Small intestine (tissue), 7 donors: ENCODE results near the gene IL1RAPL1. TPM values are rescaled to one million over a fixed set of nuclear protein-coding genes. Genes with fewer than 3 reads are reported as not detected.

ENCODE experiments used
- DNase-seq, 2 donors: peaks; one replicate each; pipeline versions ENCODE4 v3.0.0 to v3.0.0-alpha.2; 2013
- FAIRE-seq: peaks from 2 replicates; lab custom pipeline; 2012; peaks lifted over from hg19 to GRCh38; lab: Jason Lieb, UNC
- H3K27ac ChIP-seq, 3 donors: one replicate each; pipeline ENCODE4 v1.5.1; 2013; ENCODE audit warnings: low read length in 2 of 3, mild to moderate bottlenecking in 2 of 3, control low read depth in 1 of 3, inconsistent platforms in 1 of 3, low read depth in 1 of 3, moderate library complexity in 1 of 3
- H3K27me3 ChIP-seq, 3 donors: one replicate each; pipeline ENCODE4 v1.6.1; 2013; ENCODE audit warnings: low read length in 3 of 3, inconsistent platforms in 1 of 3; ENCODE audit not compliant: control insufficient read depth in 3 of 3, insufficient read depth in 3 of 3
- H3K36me3 ChIP-seq, 3 donors: one replicate each; pipeline ENCODE4 v1.6.1; 2013; ENCODE audit warnings: low read length in 3 of 3, inconsistent platforms in 1 of 3, low read depth in 1 of 3, mild to moderate bottlenecking in 1 of 3, moderate library complexity in 1 of 3; ENCODE audit not compliant: control insufficient read depth in 3 of 3, insufficient read depth in 2 of 3
- H3K4me1 ChIP-seq, 3 donors: one replicate each; pipeline ENCODE4 v1.6.1; 2013; ENCODE audit warnings: low read length in 2 of 3, inconsistent platforms in 1 of 3, low read depth in 1 of 3, mild to moderate bottlenecking in 1 of 3, moderate library complexity in 1 of 3; ENCODE audit not compliant: control insufficient read depth in 3 of 3, insufficient read depth in 2 of 3
- H3K4me3 ChIP-seq, 3 donors: one replicate each; pipeline ENCODE4 v1.5.1; 2013; ENCODE audit warnings: low read length in 3 of 3, control low read depth in 1 of 3, inconsistent platforms in 1 of 3, low read depth in 1 of 3, mild to moderate bottlenecking in 1 of 3, moderate library complexity in 1 of 3
- H3K9me3 ChIP-seq, 2 donors: one replicate each; pipeline ENCODE4 v1.6.1; 2013; ENCODE audit warnings: low read depth in 1 of 2, low read length in 1 of 2; ENCODE audit not compliant: control insufficient read depth in 2 of 2, insufficient read depth in 1 of 2
- WGBS, 3 donors: extraction: QIAGEN DNeasy Blood & Tissue Kit; methylation state at CpG; one replicate each; pipeline ENCODE4 v1.1.7; 2013; 5-methylcytosine and 5-hydroxymethylcytosine counted together
- polyA plus RNA-seq, 4 donors: library from polyadenylated mRNA; stranded (reverse) in 3 of 4; unstranded in 1 of 4; fragments of 200-250 nt in 3 of 4; fragments of 120-200 nt in 1 of 4; gene quantifications; one replicate each; pipeline versions ENCODE4 v1.2.1 to v1.2.3, GENCODE V29; 2013
- donor health status: healthy with polysubstance abuse.
- donor health status: control.
- donor health status: control.
- donor health status: Bipolar disorder and iron deficiency.
- donor health status: healthy.

Gene IL1RAPL1
- polyA plus RNA-seq, 4 donors: 0.04 to 0.27 TPM; not detected in 2

- Histone ChIP-seq H3K9me3 (no peaks in the 10 kb centered on the region), H3K4me1 (no peaks in the 10 kb centered on the region), H3K27me3 (no peaks in the 10 kb centered on the region), H3K27ac (no peak overlapping the region), H3K4me3 (no peak overlapping the region), H3K36me3 (no peaks in the 10 kb centered on the region)
- WGBS, 3 donors: 42 to 68% (median 56%) methylated on average over 3 of the region's 3 CpGs
- no peak for FAIRE-seq
- no peak for DNase-seq
Observed at GRCh38 chrX:29693912-29694311, 1106.7 kb downstream of the IL1RAPL1 start.

- Histone ChIP-seq H3K27ac (no peak overlapping the region), H3K4me3 (no peak overlapping the region), H3K36me3 (no peaks in the 10 kb centered on the region), H3K27me3 (no peaks in the 10 kb centered on the region), H3K9me3 (no peaks in the 10 kb centered on the region), H3K4me1 (no peaks in the 10 kb centered on the region)
- FAIRE-seq (no peak), DNase-seq (no peak)
- WGBS, 3 donors: 16 to 45% (median 35%) methylated on average over 1 of the region's 1 CpG
Observed at GRCh38 chrX:29699239-29699638, 1112.0 kb downstream of the IL1RAPL1 start.

- no peak for FAIRE-seq
- 86 to 91% (median 90%) methylated on average over 2 of the region's 2 CpGs for WGBS, 3 donors
- H3K4me3 ChIP-seq: no peak overlapping the region
Observed at GRCh38 chrX:29707088-29707487, 1119.8 kb downstream of the IL1RAPL1 start.

GRCh38 chrX:29721152-29721551, 1133.9 kb downstream of the IL1RAPL1 start:
- WGBS, 3 donors: 80 to 88% (median 82%) methylated on average over 2 of the region's 2 CpGs
- FAIRE-seq (no peak), DNase-seq (no peak)
- no peaks in the 10 kb centered on the region for H3K4me1 ChIP-seq
- H3K36me3 ChIP-seq: no peaks in the 10 kb centered on the region
- no peaks in the 10 kb centered on the region for H3K27me3 ChIP-seq
- H3K9me3 ChIP-seq: no peaks in the 10 kb centered on the region
- no peak overlapping the region for H3K4me3 ChIP-seq
- H3K27ac ChIP-seq: no peak overlapping the region

More at GRCh38 chrX:29707088-29707487, 1119.8 kb downstream of the IL1RAPL1 start:
- Histone ChIP-seq H3K27ac (no peak overlapping the region), H3K36me3 (no peaks in the 10 kb centered on the region), H3K27me3 (no peaks in the 10 kb centered on the region), H3K4me1 (no peaks in the 10 kb centered on the region), H3K9me3 (no peaks in the 10 kb centered on the region)
- no peak for DNase-seq

GRCh38 chrX:29724316-29724715, 1137.1 kb downstream of the IL1RAPL1 start:
- H3K36me3 ChIP-seq: no peaks in the 10 kb centered on the region
- H3K9me3 ChIP-seq: no peaks in the 10 kb centered on the region
- WGBS, 3 donors: 32 to 63% (median 45%) methylated on average over 1 of the region's 1 CpG
- H3K4me3 ChIP-seq: no peak overlapping the region
- no peaks in the 10 kb centered on the region for H3K4me1 ChIP-seq
- DNase-seq: no peak
- H3K27me3 ChIP-seq: no peaks in the 10 kb centered on the region
- no peak for FAIRE-seq
- H3K27ac ChIP-seq: no peak overlapping the region

- no peak for DNase-seq
- 64 to 89% (median 75%) methylated on average over 2 of the region's 2 CpGs for WGBS, 3 donors
- Histone ChIP-seq H3K9me3 (no peaks in the 10 kb centered on the region), H3K27me3 (no peaks in the 10 kb centered on the region), H3K4me3 (no peak overlapping the region), H3K27ac (no peak overlapping the region), H3K4me1 (no peaks in the 10 kb centered on the region), H3K36me3 (no peaks in the 10 kb centered on the region)
- FAIRE-seq: no peak
Observed at GRCh38 chrX:29726811-29727210, 1139.6 kb downstream of the IL1RAPL1 start.

GRCh38 chrX:29728639-29729038, 1141.4 kb downstream of the IL1RAPL1 start:
- WGBS, 3 donors: 77 to 95% (median 86%) methylated on average over 2 of the region's 2 CpGs
- Histone ChIP-seq H3K27ac (no peak overlapping the region), H3K36me3 (no peaks in the 10 kb centered on the region), H3K4me3 (no peak overlapping the region), H3K9me3 (no peaks in the 10 kb centered on the region), H3K27me3 (no peaks in the 10 kb centered on the region), H3K4me1 (no peaks in the 10 kb centered on the region)
- DNase-seq (no peak), FAIRE-seq (no peak)

GRCh38 chrX:29744966-29745365, 1157.7 kb downstream of the IL1RAPL1 start:
- DNase-seq: no peak
- FAIRE-seq: no peak
- no peak overlapping the region for H3K27ac ChIP-seq
- no peak overlapping the region for H3K4me3 ChIP-seq
- 84 to 90% (median 85%) methylated on average over 2 of the region's 2 CpGs for WGBS, 3 donors
- no peaks in the 10 kb centered on the region for H3K4me1 ChIP-seq
- no peaks in the 10 kb centered on the region for H3K36me3 ChIP-seq
- H3K9me3 ChIP-seq: no peaks in the 10 kb centered on the region
- H3K27me3 ChIP-seq: no peaks in the 10 kb centered on the region

GRCh38 chrX:29746326-29746725, 1159.1 kb downstream of the IL1RAPL1 start:
- Histone ChIP-seq H3K27me3 (no peaks in the 10 kb centered on the region), H3K9me3 (no peaks in the 10 kb centered on the region), H3K27ac (no peak overlapping the region), H3K36me3 (no peaks in the 10 kb centered on the region), H3K4me1 (no peaks in the 10 kb centered on the region), H3K4me3 (no peak overlapping the region)
- FAIRE-seq (no peak), DNase-seq (no peak)
- 82 to 95% (median 94%) methylated on average over 4 of the region's 4 CpGs for WGBS, 3 donors
